GM21717 (cell line): ENCODE measurements around the gene FARS2.

ENCODE experiments used
- ATAC-seq: cut with Tn5 transposase; IDR thresholded peaks from one replicate; pipeline ENCODE4 v1.9.1; 2021; ENCODE audit warnings: mild to moderate bottlenecking, moderate library complexity; ENCODE audit not compliant: unreplicated experiment

The FARS2 gene

GRCh38 chr6:5260661-5261544 lies at the start of gene FARS2, which contains the start of gene LYRM4:
Gene FARS2 (plus strand): TSS chr6:5261513.
Gene LYRM4 (minus strand): TSS chr6:5260950. CDS start chr6:5260733, 217 bp downstream.
- peak; percentile 72 for ATAC-seq

- no peak for ATAC-seq
Measured at GRCh38 chr6:5213836-5214235, 47.5 kb upstream of the FARS2 start.

GRCh38 chr6:5214570-5215052 lies 46.7 kb upstream of the FARS2 start:
- no peak for ATAC-seq

GRCh38 chr6:5215159-5215558 lies 46.2 kb upstream of the FARS2 start:
- no peak for ATAC-seq

- ATAC-seq, result no peak
Measured at GRCh38 chr6:5215799-5216198, 45.5 kb upstream of the FARS2 start.

- no peak for ATAC-seq
Measured at GRCh38 chr6:5217356-5217755, 44.0 kb upstream of the FARS2 start.

GRCh38 chr6:5219011-5219691 lies 42.2 kb upstream of the FARS2 start:
- no peak for ATAC-seq

GRCh38 chr6:5220443-5220842 lies 40.9 kb upstream of the FARS2 start:
- no peak for ATAC-seq

GRCh38 chr6:5223309-5223708 lies 38.0 kb upstream of the FARS2 start:
- ATAC-seq, result no peak

- ATAC-seq, result no peak
Measured at GRCh38 chr6:5229356-5229755, 32.0 kb upstream of the FARS2 start.

- ATAC-seq, result no peak
Measured at GRCh38 chr6:5230081-5230480, 31.2 kb upstream of the FARS2 start.

GRCh38 chr6:5231289-5231688 lies 30.0 kb upstream of the FARS2 start:
- ATAC-seq, result no peak

- ATAC-seq, result no peak
Measured at GRCh38 chr6:5234874-5235273, 26.4 kb upstream of the FARS2 start.

GRCh38 chr6:5235830-5236229 lies 25.5 kb upstream of the FARS2 start:
- no peak for ATAC-seq

- ATAC-seq, result no peak
Measured at GRCh38 chr6:5237805-5238204, 23.5 kb upstream of the FARS2 start.

GRCh38 chr6:5238336-5238735 lies 23.0 kb upstream of the FARS2 start:
- no peak for ATAC-seq

- no peak for ATAC-seq
Measured at GRCh38 chr6:5241252-5241651, 20.1 kb upstream of the FARS2 start.

GRCh38 chr6:5243069-5243468 lies 18.2 kb upstream of the FARS2 start:
- ATAC-seq, result no peak

GRCh38 chr6:5246141-5247097 lies 14.9 kb upstream of the FARS2 start:
- ATAC-seq, result no peak

GRCh38 chr6:5247201-5247600 lies 14.1 kb upstream of the FARS2 start:
- ATAC-seq, result no peak
